GM18867 (cell line): ENCODE measurements around the gene ME2.
A peak's percentile ranks its signal among the peaks of the same experiment; 100 is the strongest.
"Not testable (repeated sequence)": the region's sequence is repeated elsewhere in the genome, so short reads cannot be mapped to it uniquely, and the experiment has no call there.

Source experiments
- ATAC-seq: cut with Tn5 transposase; IDR thresholded peaks from one replicate; pipeline ENCODE4 v1.9.1; 2021; ENCODE audit warnings: mild to moderate bottlenecking, moderate library complexity; ENCODE audit not compliant: unreplicated experiment

The ME2 gene

GRCh38 chr18:50859793-50860555 lies 18.9 kb upstream of the ME2 start:
- ATAC-seq, result no peak

DNA sequence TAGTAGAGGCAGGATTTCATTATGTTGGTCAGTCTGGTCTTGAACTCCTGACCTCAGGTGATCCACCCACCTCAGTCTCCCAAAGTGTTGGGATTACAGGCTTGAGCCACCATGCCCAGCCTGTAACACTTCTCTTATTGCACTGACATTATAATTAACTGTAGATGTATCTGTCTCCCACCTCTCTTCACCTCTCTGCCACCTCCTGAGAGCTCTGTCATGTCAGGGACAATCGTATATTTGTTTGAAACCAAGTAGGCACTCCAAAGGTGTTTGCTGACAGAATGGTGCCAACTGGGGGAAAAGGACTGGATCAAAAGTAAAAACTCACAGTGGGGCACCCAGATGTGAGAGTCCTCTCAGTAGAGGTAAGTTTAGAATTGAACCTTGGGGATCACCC lies 17.3 kb upstream of the ME2 start:
- ATAC-seq, result no peak

DNA sequence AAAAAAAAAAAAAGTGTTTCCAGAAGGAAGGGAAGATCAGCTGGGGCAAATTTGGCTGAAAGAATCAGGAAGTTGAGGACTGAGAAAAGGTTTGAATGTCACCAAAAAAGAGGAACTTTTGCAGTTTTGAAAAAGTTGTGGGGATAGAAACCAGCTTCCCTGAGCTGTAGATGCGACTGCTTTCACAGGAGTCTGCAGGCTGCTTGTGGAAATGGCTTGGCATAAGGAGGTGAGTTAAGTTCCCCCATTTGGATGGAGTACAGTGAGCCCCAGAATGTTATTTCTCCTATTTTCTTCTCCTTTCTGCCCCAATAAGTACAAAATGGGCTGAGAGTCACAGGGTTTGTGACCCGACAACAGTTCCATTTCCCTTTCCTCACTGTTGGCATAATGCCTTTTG lies 16.5 kb upstream of the ME2 start:
- ATAC-seq, result no peak

GRCh38 chr18:50863840-50864375 lies 15.0 kb upstream of the ME2 start:
- ATAC-seq, result no peak

DNA sequence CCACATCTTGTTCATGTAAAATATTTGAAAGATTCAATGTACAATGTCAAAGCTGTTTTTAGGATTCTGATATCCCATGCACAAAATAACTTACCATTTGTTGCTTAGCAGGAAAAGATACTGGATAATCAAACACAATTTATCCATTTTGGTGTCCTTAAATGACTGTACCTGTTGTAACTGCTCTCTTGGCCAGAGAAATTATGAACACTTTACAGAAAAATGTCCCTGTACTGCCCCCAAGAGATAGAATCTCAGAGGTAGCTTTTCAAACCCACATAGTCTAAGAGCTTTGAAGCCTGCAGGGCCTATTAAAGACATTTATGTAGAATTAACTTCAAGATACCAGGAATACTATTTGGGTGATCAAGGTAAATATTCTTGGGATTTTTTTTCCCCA lies 12.2 kb upstream of the ME2 start:
- ATAC-seq, result no peak

DNA sequence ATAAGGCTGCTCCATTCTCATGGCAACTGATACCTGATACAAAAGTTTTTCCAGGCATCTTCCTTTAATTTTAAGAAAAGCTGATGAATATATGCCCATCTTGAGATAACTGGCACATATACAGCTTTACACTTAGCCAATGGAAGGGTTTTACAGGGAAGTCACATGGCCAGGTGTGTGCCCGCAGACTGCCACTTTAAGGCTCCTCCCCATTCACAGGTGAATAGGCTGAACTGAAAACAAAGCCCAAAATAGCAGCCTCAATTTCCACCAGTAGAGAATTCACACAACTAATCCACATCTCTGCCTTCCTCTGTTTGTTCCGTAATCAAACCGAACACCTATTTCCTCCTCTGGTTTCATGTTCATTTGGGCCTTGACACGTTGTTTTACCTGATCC lies 9.8 kb upstream of the ME2 start:
- ATAC-seq, result no peak

DNA sequence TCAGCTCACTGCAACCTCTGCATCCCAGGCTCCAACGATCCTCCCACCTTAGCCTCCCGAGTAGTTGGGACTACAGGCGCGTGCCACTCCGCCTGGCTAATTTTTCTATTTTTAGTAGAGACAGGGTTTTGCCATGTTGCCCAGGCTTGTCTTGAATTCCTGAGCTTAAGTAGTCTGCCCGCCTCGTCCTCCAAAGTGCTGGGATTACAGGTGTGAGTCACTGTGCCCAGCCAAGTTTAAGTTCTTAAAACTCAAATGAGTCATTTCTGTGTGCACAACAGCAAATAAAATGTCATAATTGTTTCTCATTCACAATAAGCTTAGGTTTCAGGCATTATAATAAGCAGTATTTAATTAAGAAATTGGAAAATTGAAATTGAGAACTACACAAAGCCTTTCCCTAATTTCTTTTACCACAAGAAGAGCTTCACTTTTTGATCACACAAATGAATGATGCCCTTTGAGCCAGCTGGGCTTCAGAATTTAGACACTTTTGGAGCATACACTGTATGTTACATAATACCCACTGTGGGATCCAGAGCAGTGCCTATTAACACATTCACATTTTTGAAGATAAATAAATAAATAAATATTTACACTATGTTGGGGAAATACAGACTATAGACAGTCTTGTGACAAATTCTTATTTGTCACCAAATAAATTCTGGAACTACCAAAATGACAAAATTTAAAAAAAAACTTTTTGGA lies 8.6 kb upstream of the ME2 start:
- no peak for ATAC-seq

- ATAC-seq, result no peak
Measured at GRCh38 chr18:50871846-50872245, 7.1 kb upstream of the ME2 start.

GRCh38 chr18:50875966-50876536 lies 2.9 kb upstream of the ME2 start:
- ATAC-seq, result no peak

DNA sequence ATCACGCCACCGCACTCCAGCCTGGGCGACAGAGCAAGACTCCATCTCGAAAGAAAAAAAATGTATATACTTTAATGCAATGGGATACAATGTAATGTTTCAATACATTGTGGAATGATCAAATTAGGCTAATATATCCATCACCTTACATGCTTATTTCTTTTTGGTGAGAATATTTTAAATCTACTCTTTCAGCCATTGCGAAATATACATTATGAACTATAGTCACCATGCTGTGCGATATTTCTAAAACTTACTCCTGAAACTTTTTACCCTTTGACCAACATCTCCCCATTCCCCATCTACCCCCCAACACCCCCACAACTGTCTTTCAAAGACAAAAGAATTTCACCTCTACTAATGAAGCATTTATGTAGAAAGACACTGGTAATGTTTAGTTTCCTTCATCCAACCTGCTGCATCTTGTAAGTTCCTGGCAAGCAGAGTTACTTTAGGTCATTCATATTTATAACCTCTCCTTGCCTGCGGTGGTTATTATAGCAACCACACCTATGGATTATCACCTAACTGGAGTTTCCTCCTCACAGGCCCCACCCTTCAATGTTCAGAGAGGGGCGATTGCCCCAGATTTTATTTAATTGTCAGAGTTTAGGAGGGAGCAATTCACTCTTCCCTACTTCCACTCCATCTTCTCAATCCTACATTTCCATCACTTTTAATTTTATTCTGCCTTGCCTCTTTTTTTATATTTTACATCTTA lies 1.2 kb upstream of the ME2 start:
- no peak for ATAC-seq

- peak; percentile 22 for ATAC-seq
Measured at GRCh38 chr18:50879302-50880118, 592 bp downstream of the ME2 start.

DNA sequence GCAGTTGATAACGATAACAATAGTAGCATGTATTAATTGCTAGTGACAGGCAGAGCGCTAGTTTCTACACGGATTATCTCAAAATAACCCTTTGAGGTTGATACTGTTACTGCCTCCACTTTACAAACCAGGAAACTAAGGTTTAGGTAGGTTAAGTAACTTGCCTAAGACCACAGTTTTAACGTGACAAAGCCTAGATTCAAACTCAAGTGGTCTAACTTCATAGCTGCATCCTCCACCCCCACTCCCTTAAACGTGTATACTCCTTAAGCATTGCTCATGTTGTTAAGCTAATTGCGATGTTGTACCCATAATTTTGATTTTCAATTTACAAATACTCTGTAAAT lies 1.2 kb downstream of the ME2 start:
- ATAC-seq, result peak; percentile 8

DNA sequence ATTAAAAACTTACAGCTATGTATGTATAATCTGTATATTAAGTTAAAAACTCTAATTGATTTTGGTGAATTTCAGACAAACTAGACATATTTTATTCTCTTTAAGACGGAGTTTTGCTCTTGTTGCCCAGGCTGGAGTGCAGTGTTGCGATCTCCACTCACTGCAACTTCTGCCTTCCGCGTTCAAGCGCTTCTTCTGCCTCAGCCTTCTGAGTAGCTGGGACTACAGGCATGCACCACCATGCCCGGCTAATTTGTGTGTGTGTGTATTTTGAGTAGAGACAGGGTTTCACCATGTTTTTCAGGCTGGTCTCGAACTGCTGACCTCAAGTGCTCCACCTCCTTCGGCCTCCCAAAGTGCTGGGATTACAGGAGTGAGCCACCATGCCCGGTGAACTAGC lies 2.0 kb downstream of the ME2 start:
- ATAC-seq, result not testable (repeated sequence)

DNA sequence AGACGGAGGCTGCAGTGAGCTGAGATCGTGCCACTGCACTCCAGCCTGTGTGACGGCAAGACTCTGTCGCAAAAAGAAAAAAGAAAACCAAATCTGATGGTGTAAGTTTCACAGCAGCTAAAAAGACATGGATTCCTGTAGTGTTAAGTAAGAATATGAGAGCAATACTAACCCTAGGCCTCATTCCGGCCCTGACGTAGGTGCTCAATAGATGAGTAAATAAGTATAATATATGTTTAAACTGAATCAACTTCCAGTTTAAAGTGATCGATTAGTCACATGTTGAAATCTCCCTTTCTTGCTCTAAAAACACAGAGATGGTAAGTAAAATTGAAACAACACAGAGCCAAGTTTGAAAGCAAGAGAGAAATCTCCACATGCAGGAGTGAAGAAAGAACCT lies 8.0 kb downstream of the ME2 start:
- ATAC-seq, result no peak

DNA sequence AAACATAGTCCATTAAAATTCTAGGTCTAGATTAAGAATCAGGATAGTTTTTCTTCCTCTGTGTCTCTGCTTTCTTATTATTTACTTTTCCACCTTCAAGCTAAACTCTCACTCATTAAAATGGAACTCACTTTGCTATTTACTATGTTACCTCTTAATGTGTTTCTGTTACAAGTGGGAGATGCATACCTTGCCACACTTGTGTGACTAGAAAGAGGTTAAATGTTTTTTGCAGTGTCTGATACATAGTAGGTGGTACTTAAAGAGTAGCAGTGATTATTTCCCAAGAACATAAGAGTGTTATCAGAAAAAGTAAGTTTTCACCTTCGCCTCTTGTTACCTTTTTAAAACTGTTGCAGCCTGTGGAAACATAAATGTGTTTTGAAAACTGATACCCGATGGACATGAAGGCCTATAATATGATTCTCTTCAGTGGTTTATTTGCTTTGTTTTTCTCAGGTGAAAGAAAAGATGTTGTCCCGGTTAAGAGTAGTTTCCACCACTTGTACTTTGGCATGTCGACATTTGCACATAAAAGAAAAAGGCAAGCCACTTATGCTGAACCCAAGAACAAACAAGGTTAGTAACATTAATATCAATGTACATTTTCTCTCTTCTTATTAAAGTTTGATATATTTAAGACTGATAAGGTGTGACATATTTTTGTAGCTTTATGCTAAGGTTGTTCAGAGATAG lies 16.6 kb downstream of the ME2 start:
- ATAC-seq, result no peak

DNA sequence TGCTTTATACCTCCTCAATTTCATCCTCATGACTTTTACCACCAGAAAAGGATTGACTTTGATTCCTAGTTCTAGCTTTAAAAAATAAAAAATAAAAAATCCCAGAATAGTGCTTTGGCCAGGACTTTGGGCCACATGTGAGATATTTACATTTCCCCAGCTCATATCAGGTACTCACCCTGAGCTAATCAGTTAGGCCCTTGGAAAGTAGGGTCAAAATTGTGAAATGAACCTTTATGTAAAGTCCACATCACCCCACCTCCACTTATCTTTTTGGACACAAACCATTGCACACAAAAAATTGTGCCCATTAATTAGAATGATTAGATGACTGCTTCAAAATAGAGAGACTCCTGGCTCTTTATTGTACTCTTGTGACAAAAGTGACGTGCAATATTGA lies 17.2 kb downstream of the ME2 start:
- no peak for ATAC-seq

DNA sequence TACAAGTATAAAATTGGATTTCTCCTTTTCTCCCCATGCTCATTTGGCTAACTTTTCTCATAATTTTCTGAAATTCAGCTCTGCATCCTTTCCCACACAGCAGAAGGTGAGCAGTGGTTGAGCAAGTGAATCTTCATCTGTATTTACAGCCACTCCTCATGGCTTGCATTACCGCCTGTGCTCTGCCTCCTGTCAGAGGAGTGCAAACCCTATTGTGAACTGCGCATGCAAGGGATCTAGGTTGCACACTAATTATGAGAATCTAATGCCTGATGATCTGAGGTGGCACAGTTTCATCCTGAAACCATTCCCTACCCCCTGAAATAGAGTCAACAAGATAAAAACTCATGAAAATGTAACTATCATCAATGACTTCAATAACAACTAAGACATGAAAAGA lies 20.0 kb downstream of the ME2 start:
- ATAC-seq, result no peak

GRCh38 chr18:50902797-50903196 lies 23.9 kb downstream of the ME2 start:
- no peak for ATAC-seq

DNA sequence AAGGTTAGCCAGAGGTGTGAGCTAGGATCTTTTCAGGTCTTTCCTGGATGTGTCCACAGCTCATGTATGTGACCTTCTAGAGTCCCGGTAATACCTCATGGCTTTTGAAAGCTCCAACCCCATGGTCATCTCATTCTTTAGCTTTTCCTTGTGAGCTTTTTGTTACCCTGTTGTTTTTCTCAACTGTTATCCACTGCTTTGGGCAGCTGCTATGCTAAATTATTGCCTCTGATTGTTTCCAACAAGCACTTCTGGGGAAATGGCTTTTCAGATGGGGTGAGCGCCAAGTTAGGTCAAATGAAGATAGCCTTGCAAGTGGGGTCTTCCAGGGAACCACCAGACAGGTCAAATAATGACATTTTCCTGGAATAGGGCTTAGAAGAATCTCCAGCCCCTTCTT lies 27.9 kb downstream of the ME2 start:
- no peak for ATAC-seq

- ATAC-seq, result no peak
Measured at GRCh38 chr18:50909261-50909660, 30.3 kb downstream of the ME2 start.
